Neural cell (in vitro differentiated cells): ENCODE measurements around the gene TRIO. TPM values are rescaled to one million over a fixed set of nuclear protein-coding genes. Genes with fewer than 3 reads are reported as not detected.

Experiments
- H2AFZ ChIP-seq: fragments of 200-600, 300-800 bp; sonication (generic), shearing (Covaris generic); 2 replicates; pipeline ENCODE4 v1.6.0; 2014; ENCODE audit warnings: low read depth, mild to moderate bottlenecking, antibody characterized with exemption, low read length, moderate library complexity
- H3F3A ChIP-seq: fragments of 200-600 bp; shearing (Covaris generic); 2 replicates; pipeline ENCODE4 v1.6.1; 2016; ENCODE audit warnings: mild to moderate bottlenecking, moderate library complexity, mixed read lengths, antibody characterized with exemption, low read length; ENCODE audit not compliant: insufficient read depth, poor library complexity, severe bottlenecking
- H3K27ac ChIP-seq: fragments of 200-600, 300-800 bp; sonication (generic), shearing (Covaris generic); 2 replicates; pipeline ENCODE4 v1.5.1; 2014; ENCODE audit warnings: mild to moderate bottlenecking, low read length, moderate library complexity
- H3K27me3 ChIP-seq: fragments of 300-800, 200-600 bp; sonication (generic), shearing (Covaris generic); 2 replicates; pipeline ENCODE4 v1.6.0; 2014; ENCODE audit warnings: mild to moderate bottlenecking, low read depth, low read length, moderate library complexity; ENCODE audit not compliant: insufficient read depth
- H3K36me3 ChIP-seq: fragments of 300-800, 200-600 bp; sonication (generic), shearing (Covaris generic); 2 replicates; pipeline ENCODE4 v1.5.1; 2014; ENCODE audit warnings: mild to moderate bottlenecking, antibody characterized with exemption, low read length, moderate library complexity; ENCODE audit not compliant: insufficient read depth
- H3K4me2 ChIP-seq: fragments of 300-800, 200-600 bp; sonication (generic), shearing (Covaris generic); 2 replicates; pipeline ENCODE4 v1.6.0; 2014; ENCODE audit warnings: mild to moderate bottlenecking, low read length
- H3K4me3 ChIP-seq: fragments of 300-800, 200-600 bp; sonication (generic), shearing (Covaris generic); 2 replicates; pipeline ENCODE4 v1.5.1; 2014; ENCODE audit warnings: mild to moderate bottlenecking, low read length, moderate library complexity
- H3K79me2 ChIP-seq: fragments of 200-600 bp; shearing (Covaris generic); replicated peaks from 2 replicates; pipeline ENCODE4 v1.6.0; 2014; ENCODE audit warnings: mild to moderate bottlenecking, low read length, moderate library complexity; ENCODE audit not compliant: insufficient read depth
- H3K9ac ChIP-seq: fragments of 300-800, 200-600 bp; sonication (generic), shearing (Covaris generic); 2 replicates; pipeline ENCODE4 v1.6.1; 2016; ENCODE audit warnings: mild to moderate bottlenecking, low read length, mixed read lengths
- H3K9me2 ChIP-seq: fragments of 200-600 bp; shearing (Covaris generic); 2 replicates; pipeline ENCODE4 v1.6.1; 2016; ENCODE audit warnings: mild to moderate bottlenecking, low read length, mixed read lengths; ENCODE audit not compliant: insufficient read depth
- H3K9me3 ChIP-seq: fragments of 200-600, 300-800 bp; sonication (generic), shearing (Covaris generic); 2 replicates; pipeline ENCODE4 v1.6.1; 2016; ENCODE audit warnings: mild to moderate bottlenecking, mixed run types, low read length, moderate library complexity, mixed read lengths
- H4K20me1 ChIP-seq: fragments of 200-600 bp; shearing (Covaris generic); 2 replicates; pipeline ENCODE4 v1.6.1; 2016; ENCODE audit warnings: mild to moderate bottlenecking, mixed run types; ENCODE audit not compliant: insufficient read depth
- EP300 ChIP-seq: fragments of 450-650 bp; conservative IDR thresholded peaks from 2 replicates; pipeline ENCODE4 v1.6.1; 2014; ENCODE audit warnings: antibody characterized with exemption, mild to moderate bottlenecking, moderate library complexity; ENCODE audit not compliant: poor library complexity, severe bottlenecking
- EZH2 ChIP-seq: fragments of 200-600, 300-800 bp; shearing (Covaris generic), sonication (generic); IDR thresholded peaks from 2 replicates; pipeline ENCODE4 v1.6.1; 2014; ENCODE audit warnings: antibody characterized with exemption, low read length, borderline replicate concordance, mild to moderate bottlenecking; ENCODE audit not compliant: insufficient read depth, poor library complexity, severe bottlenecking
- MXI1 ChIP-seq: fragments of 450-650 bp; conservative IDR thresholded peaks from 2 replicates; pipeline ENCODE4 v1.6.1; 2014; ENCODE audit warnings: antibody characterized with exemption, mild to moderate bottlenecking; ENCODE audit not compliant: poor library complexity, severe bottlenecking
- POLR2AphosphoS5 ChIP-seq: IDR thresholded peaks from 2 replicates; pipeline ENCODE4 v1.6.1; 2012
- RAD21 ChIP-seq: fragments of 450-650 bp; conservative IDR thresholded peaks from 2 replicates; pipeline ENCODE4 v1.6.1; 2014; ENCODE audit warnings: antibody characterized with exemption, mild to moderate bottlenecking, moderate library complexity
- SMC3 ChIP-seq: fragments of 450-650 bp; conservative IDR thresholded peaks from 2 replicates; pipeline ENCODE4 v1.6.1; 2014; ENCODE audit warnings: antibody characterized with exemption, mild to moderate bottlenecking, moderate library complexity; ENCODE audit not compliant: poor library complexity
- TAF1 ChIP-seq: IDR thresholded peaks from 2 replicates; pipeline ENCODE4 v1.6.1; 2012; ENCODE audit warnings: low read depth
- polyA plus RNA-seq: library from polyadenylated mRNA; depleted of rRNA; stranded (reverse); fragments of >200 nt; gene quantifications from 2 replicates; pipeline ENCODE4 v1.2.3, GENCODE V29; 2014
- TF ChIP-seq, protein P1 (sequence below): fragments of 450-650 bp; IDR thresholded peaks from 2 replicates; pipeline ENCODE4 v1.5.1; 2014; ENCODE audit warnings: antibody characterized with exemption, mild to moderate bottlenecking, moderate library complexity; ENCODE audit not compliant: poor library complexity, severe bottlenecking
- TF ChIP-seq, protein P2 (sequence below): IDR thresholded peaks from 2 replicates; pipeline ENCODE4 v1.6.1; 2012; ENCODE audit warnings: borderline replicate concordance

TRIO gene
- polyA plus RNA-seq, 1 donor from 2014 or later: 168 TPM

- Histone ChIP-seq H3K36me3 (peaks cover 12% of the 10 kb centered on the region), H3K79me2 (no peaks in the 10 kb centered on the region), H3K27ac (no peak overlapping the region), H3K27me3 (no peaks in the 10 kb centered on the region), H4K20me1 (no peaks in the 10 kb centered on the region), H3F3A (no peaks in the 10 kb centered on the region), H3K4me2 (no peak overlapping the region), H2AFZ (no peak overlapping the region), H3K9me2 (no peaks in the 10 kb centered on the region), H3K9me3 (no peaks in the 10 kb centered on the region), H3K9ac (no peak overlapping the region), H3K4me3 (no peak overlapping the region)
- TF ChIP-seq EP300 (no peak), SMC3 (no peak), EZH2 (no peak)
- TF ChIP-seq, protein P1, sequence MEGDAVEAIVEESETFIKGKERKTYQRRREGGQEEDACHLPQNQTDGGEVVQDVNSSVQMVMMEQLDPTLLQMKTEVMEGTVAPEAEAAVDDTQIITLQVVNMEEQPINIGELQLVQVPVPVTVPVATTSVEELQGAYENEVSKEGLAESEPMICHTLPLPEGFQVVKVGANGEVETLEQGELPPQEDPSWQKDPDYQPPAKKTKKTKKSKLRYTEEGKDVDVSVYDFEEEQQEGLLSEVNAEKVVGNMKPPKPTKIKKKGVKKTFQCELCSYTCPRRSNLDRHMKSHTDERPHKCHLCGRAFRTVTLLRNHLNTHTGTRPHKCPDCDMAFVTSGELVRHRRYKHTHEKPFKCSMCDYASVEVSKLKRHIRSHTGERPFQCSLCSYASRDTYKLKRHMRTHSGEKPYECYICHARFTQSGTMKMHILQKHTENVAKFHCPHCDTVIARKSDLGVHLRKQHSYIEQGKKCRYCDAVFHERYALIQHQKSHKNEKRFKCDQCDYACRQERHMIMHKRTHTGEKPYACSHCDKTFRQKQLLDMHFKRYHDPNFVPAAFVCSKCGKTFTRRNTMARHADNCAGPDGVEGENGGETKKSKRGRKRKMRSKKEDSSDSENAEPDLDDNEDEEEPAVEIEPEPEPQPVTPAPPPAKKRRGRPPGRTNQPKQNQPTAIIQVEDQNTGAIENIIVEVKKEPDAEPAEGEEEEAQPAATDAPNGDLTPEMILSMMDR: no peak
These were observed 363.0 kb downstream of the TRIO start for GRCh38 chr5:14506140-14506538.

DNA sequence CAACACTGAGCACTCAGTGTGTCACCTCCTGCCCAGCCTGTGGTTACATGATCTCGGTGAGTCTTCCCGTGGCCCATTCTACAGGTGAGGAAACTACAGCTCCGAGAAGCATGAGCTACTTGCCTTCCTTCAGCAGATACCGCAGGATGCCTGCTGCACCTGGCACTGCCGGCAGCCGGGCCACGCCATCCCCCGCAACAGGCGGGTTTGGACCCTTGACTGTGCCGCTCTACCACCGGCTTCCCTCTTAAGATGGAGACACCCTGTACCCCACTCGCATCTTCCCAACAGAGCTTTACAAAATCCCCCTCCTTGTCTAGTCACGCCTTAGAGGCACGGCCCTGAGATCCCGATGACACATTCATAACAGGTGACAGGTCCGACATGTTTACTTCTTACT, 363.5 kb downstream of the TRIO start:
- Histone ChIP-seq H3K9me2 (no peaks in the 10 kb centered on the region), H3K79me2 (no peaks in the 10 kb centered on the region), H3K27me3 (no peaks in the 10 kb centered on the region), H3K27ac (no peak overlapping the region), H3K4me2 (no peak overlapping the region), H3K9ac (no peak overlapping the region), H2AFZ (no peak overlapping the region), H3K4me3 (no peak overlapping the region), H4K20me1 (no peaks in the 10 kb centered on the region), H3K9me3 (no peaks in the 10 kb centered on the region), H3K36me3 (peaks cover 12% of the 10 kb centered on the region), H3F3A (no peaks in the 10 kb centered on the region)
- TF ChIP-seq EZH2 (no peak), RAD21 (no peak), TAF1 (no peak), POLR2AphosphoS5 (no peak)
- TF ChIP-seq, protein P2, sequence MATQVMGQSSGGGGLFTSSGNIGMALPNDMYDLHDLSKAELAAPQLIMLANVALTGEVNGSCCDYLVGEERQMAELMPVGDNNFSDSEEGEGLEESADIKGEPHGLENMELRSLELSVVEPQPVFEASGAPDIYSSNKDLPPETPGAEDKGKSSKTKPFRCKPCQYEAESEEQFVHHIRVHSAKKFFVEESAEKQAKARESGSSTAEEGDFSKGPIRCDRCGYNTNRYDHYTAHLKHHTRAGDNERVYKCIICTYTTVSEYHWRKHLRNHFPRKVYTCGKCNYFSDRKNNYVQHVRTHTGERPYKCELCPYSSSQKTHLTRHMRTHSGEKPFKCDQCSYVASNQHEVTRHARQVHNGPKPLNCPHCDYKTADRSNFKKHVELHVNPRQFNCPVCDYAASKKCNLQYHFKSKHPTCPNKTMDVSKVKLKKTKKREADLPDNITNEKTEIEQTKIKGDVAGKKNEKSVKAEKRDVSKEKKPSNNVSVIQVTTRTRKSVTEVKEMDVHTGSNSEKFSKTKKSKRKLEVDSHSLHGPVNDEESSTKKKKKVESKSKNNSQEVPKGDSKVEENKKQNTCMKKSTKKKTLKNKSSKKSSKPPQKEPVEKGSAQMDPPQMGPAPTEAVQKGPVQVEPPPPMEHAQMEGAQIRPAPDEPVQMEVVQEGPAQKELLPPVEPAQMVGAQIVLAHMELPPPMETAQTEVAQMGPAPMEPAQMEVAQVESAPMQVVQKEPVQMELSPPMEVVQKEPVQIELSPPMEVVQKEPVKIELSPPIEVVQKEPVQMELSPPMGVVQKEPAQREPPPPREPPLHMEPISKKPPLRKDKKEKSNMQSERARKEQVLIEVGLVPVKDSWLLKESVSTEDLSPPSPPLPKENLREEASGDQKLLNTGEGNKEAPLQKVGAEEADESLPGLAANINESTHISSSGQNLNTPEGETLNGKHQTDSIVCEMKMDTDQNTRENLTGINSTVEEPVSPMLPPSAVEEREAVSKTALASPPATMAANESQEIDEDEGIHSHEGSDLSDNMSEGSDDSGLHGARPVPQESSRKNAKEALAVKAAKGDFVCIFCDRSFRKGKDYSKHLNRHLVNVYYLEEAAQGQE: no peak

DNA sequence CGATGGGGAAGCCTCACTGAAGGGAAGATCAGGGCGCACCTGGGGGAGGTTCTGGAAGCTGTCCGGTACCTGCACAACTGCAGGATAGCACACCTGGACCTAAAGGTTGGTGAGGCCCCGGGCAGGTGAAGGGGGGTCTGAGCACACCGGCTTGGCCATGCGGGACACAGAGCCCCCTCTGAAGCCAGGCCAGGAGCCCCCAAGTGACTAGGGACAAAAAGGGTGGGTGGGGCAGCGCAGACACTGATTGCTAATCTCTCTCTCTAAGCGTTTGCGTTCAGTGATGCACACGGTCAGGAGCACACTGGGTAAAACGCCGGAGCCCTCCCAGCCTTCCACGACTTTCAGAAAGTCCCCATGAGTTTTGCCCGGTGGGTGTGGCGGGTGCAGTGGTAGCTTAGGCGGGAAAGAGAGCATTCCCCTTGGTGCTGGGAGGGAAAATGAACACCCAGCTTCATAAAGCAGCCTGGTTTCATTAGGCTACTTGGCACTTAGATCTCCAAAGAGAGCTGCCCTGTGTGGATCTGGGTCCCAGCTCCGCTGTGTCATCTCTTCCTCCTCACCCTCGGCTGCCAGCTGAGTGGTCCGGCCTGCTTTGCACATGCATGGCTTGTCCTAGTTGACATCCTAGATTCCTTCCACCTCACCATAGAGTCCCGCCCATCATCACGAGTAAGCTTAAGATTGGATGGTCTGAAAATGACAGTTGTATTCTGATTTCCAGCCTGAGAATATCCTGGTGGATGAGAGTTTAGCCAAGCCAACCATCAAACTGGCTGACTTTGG, 364.2 kb downstream of the TRIO start:
- H3F3A ChIP-seq: no peaks in the 10 kb centered on the region
- peaks cover 12% of the 10 kb centered on the region for H3K36me3 ChIP-seq
- TF ChIP-seq EP300 (no peak), TAF1 (no peak), EZH2 (no peak), RAD21 (no peak), SMC3 (no peak), MXI1 (no peak), POLR2AphosphoS5 (no peak)
- TF ChIP-seq, protein P1: no peak
- TF ChIP-seq, protein P2: no peak
- H4K20me1 ChIP-seq: no peaks in the 10 kb centered on the region
- no peaks in the 10 kb centered on the region for H3K79me2 ChIP-seq
- H2AFZ ChIP-seq: no peak overlapping the region
- no peak overlapping the region for H3K27ac ChIP-seq
- H3K27me3 ChIP-seq: no peaks in the 10 kb centered on the region
- H3K9me2 ChIP-seq: no peaks in the 10 kb centered on the region
- no peak overlapping the region for H3K9ac ChIP-seq
- H3K9me3 ChIP-seq: no peaks in the 10 kb centered on the region
- H3K4me2 ChIP-seq: no peak overlapping the region
- no peak overlapping the region for H3K4me3 ChIP-seq
